HG03520 (cell line): ENCODE data around the gene IGSF9.

Experiments used
- ATAC-seq: cut with Tn5 transposase; IDR thresholded peaks from one replicate; pipeline ENCODE4 v1.9.1; 2021; ENCODE audit warnings: mild to moderate bottlenecking, moderate library complexity; ENCODE audit not compliant: unreplicated experiment

Gene IGSF9

GRCh38 chr1:159947942-159948341, 2.5 kb upstream of the IGSF9 start:
- ATAC-seq, result no peak

- ATAC-seq, result no peak
Measured at GRCh38 chr1:159946242-159947187, 1.1 kb upstream of the IGSF9 start.

GRCh38 chr1:159944623-159945455, 574 bp downstream of the IGSF9 start:
- no peak for ATAC-seq

GRCh38 chr1:159943908-159944622, 1.3 kb downstream of the IGSF9 start:
- ATAC-seq, result no peak

- no peak for ATAC-seq
Measured at GRCh38 chr1:159943278-159943640, 2.2 kb downstream of the IGSF9 start.

- ATAC-seq, result no peak
Measured at GRCh38 chr1:159942632-159943277, 2.7 kb downstream of the IGSF9 start.

GRCh38 chr1:159941591-159942560, 3.5 kb downstream of the IGSF9 start:
- ATAC-seq, result no peak

- ATAC-seq, result no peak
Measured at GRCh38 chr1:159941141-159941540, 4.3 kb downstream of the IGSF9 start.

GRCh38 chr1:159940006-159940620, 5.3 kb downstream of the IGSF9 start:
- no peak for ATAC-seq

GRCh38 chr1:159939678-159940002, 5.8 kb downstream of the IGSF9 start:
- no peak for ATAC-seq

GRCh38 chr1:159938905-159939677, 6.3 kb downstream of the IGSF9 start:
- ATAC-seq, result no peak

GRCh38 chr1:159938211-159938852, 7.1 kb downstream of the IGSF9 start:
- no peak for ATAC-seq

- no peak for ATAC-seq
Measured at GRCh38 chr1:159937054-159937750, 8.2 kb downstream of the IGSF9 start.

GRCh38 chr1:159936273-159936904, 9.0 kb downstream of the IGSF9 start:
- no peak for ATAC-seq

- no peak for ATAC-seq
Measured at GRCh38 chr1:159935719-159936272, 9.6 kb downstream of the IGSF9 start.

- no peak for ATAC-seq
Measured at GRCh38 chr1:159935305-159935704, 10.1 kb downstream of the IGSF9 start.
